Measurements from ENCODE around the gene PNISR. TPM values are rescaled to one million over a fixed set of nuclear protein-coding genes. Genes with fewer than 3 reads are reported as not detected.

PNISR gene
- total and polyA plus RNA-seq, 2 of the 13 experiments (the other 11 are each of a cell fraction or from before 2014, with no cell fraction given): 43.0 to 48.0 TPM

DNA sequence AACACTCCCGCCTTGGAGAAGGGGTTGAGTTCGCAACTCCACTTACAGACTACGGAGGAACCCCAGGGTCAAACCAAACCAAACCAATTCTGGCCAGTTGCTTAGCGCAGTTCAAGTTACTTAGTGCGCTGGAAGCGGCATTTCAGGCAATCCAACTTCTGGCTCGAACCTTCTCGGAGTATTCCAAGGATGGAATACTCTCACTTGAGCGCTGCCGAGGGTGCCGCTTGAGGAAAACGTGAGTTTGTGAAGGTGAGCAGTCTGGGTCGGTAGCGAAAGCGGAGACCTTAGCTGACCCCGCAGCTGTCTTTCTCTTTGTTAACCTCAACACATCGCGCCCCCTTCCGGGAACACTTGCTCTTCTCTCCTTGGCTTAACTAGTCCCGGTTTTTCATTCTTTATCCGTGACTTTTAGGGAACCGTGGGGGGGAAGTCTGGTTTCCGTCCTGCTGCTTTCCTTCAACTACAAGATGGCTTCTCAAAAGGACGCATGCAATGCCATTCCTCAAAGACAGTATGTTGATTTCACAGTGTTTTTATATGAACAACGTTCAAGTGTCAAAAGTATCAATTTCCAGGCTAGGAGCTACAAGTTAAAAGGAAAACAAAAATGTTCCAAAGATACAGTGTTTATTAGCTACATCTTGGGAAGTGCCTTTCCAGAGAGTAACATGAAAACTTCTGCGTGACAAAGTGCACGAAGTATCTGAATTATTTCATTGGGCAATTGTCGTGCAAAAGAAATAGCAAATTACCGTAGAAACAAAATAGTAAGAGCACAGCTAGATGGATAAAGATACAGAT lies 741 bp upstream of the PNISR start (continued):
- TF ChIP-seq, protein P1, sequence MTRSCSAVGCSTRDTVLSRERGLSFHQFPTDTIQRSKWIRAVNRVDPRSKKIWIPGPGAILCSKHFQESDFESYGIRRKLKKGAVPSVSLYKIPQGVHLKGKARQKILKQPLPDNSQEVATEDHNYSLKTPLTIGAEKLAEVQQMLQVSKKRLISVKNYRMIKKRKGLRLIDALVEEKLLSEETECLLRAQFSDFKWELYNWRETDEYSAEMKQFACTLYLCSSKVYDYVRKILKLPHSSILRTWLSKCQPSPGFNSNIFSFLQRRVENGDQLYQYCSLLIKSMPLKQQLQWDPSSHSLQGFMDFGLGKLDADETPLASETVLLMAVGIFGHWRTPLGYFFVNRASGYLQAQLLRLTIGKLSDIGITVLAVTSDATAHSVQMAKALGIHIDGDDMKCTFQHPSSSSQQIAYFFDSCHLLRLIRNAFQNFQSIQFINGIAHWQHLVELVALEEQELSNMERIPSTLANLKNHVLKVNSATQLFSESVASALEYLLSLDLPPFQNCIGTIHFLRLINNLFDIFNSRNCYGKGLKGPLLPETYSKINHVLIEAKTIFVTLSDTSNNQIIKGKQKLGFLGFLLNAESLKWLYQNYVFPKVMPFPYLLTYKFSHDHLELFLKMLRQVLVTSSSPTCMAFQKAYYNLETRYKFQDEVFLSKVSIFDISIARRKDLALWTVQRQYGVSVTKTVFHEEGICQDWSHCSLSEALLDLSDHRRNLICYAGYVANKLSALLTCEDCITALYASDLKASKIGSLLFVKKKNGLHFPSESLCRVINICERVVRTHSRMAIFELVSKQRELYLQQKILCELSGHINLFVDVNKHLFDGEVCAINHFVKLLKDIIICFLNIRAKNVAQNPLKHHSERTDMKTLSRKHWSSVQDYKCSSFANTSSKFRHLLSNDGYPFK (CRISPR knock-in tag; IDR thresholded peaks at IDR 0.05; ENCODE audit: borderline replicate concordance): no peak
- TF ChIP-seq MAFF (IDR thresholded peaks at IDR 0.05; ENCODE audit: low read depth, low read length): no peak
- no peak for TF ChIP-seq TSC22D2 (CRISPR knock-in tag; IDR thresholded peaks at IDR 0.05; ENCODE audit: borderline replicate concordance)
- TF ChIP-seq MZF1 (CRISPR knock-in tag; IDR thresholded peaks at IDR 0.05; ENCODE audit: borderline replicate concordance): no peak
- no peak for TF ChIP-seq SMAD1 (CRISPR knock-in tag; IDR thresholded peaks at IDR 0.05; ENCODE audit: borderline replicate concordance, low read depth)
- no peak for TF ChIP-seq CREM (IDR thresholded peaks at IDR 0.05)
- no peak for TF ChIP-seq CREM (CRISPR knock-in tag; IDR thresholded peaks at IDR 0.05)
- TF ChIP-seq CHCHD3 (CRISPR knock-in tag; IDR thresholded peaks at IDR 0.05): no peak
- no peak for TF ChIP-seq NRL (CRISPR knock-in tag; IDR thresholded peaks at IDR 0.05; ENCODE audit: borderline replicate concordance)
- TF ChIP-seq POGZ (CRISPR knock-in tag; IDR thresholded peaks at IDR 0.05): peak; percentile 34; the same call in 1 of the 2 replicates
- TF ChIP-seq, protein P2, sequence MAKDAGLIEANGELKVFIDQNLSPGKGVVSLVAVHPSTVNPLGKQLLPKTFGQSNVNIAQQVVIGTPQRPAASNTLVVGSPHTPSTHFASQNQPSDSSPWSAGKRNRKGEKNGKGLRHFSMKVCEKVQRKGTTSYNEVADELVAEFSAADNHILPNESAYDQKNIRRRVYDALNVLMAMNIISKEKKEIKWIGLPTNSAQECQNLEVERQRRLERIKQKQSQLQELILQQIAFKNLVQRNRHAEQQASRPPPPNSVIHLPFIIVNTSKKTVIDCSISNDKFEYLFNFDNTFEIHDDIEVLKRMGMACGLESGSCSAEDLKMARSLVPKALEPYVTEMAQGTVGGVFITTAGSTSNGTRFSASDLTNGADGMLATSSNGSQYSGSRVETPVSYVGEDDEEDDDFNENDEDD (CRISPR knock-in tag; IDR thresholded peaks at IDR 0.05; ENCODE audit: borderline replicate concordance): no peak
- TF ChIP-seq CCAR2 (optimal IDR thresholded peaks at IDR 0.05; ENCODE audit: low read depth, low read length): peak; percentile 51
- no peak for TF ChIP-seq ZNF552 (CRISPR knock-in tag; IDR thresholded peaks at IDR 0.05; ENCODE audit: borderline replicate concordance)
- TF ChIP-seq ZEB1 (IDR thresholded peaks at IDR 0.05; ENCODE audit: insufficient replicate concordance, low read depth): peak; percentile 10
- peak; percentile 65 to 79 for TF ChIP-seq NR2F1 (CRISPR knock-in tag; IDR thresholded peaks at IDR 0.05)
- no peak for TF ChIP-seq KDM6A (CRISPR knock-in tag; IDR thresholded peaks at IDR 0.05; ENCODE audit: low read depth)
- TF ChIP-seq, protein P3, sequence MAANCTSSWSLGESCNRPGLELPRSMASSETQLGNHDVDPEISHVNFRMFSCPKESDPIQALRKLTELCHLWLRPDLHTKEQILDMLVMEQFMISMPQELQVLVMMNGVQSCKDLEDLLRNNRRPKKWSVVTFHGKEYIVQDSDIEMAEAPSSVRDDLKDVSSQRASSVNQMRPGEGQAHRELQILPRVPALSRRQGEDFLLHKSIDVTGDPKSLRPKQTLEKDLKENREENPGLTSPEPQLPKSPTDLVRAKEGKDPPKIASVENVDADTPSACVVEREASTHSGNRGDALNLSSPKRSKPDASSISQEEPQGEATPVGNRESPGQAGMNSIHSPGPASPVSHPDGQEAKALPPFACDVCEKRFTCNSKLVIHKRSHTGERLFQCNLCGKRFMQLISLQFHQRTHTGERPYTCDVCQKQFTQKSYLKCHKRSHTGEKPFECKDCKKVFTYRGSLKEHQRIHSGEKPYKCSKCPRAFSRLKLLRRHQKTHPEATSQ (CRISPR knock-in tag; IDR thresholded peaks at IDR 0.05; ENCODE audit: borderline replicate concordance): no peak
- TF ChIP-seq, protein P4, sequence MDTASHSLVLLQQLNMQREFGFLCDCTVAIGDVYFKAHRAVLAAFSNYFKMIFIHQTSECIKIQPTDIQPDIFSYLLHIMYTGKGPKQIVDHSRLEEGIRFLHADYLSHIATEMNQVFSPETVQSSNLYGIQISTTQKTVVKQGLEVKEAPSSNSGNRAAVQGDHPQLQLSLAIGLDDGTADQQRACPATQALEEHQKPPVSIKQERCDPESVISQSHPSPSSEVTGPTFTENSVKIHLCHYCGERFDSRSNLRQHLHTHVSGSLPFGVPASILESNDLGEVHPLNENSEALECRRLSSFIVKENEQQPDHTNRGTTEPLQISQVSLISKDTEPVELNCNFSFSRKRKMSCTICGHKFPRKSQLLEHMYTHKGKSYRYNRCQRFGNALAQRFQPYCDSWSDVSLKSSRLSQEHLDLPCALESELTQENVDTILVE (CRISPR knock-in tag; IDR thresholded peaks at IDR 0.05): no peak
- TF ChIP-seq ZNF335 (CRISPR knock-in tag; IDR thresholded peaks at IDR 0.05): no peak
- TF ChIP-seq, protein P5, sequence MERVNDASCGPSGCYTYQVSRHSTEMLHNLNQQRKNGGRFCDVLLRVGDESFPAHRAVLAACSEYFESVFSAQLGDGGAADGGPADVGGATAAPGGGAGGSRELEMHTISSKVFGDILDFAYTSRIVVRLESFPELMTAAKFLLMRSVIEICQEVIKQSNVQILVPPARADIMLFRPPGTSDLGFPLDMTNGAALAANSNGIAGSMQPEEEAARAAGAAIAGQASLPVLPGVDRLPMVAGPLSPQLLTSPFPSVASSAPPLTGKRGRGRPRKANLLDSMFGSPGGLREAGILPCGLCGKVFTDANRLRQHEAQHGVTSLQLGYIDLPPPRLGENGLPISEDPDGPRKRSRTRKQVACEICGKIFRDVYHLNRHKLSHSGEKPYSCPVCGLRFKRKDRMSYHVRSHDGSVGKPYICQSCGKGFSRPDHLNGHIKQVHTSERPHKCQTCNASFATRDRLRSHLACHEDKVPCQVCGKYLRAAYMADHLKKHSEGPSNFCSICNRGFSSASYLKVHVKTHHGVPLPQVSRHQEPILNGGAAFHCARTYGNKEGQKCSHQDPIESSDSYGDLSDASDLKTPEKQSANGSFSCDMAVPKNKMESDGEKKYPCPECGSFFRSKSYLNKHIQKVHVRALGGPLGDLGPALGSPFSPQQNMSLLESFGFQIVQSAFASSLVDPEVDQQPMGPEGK (CRISPR knock-in tag; IDR thresholded peaks at IDR 0.05): no peak
- TF ChIP-seq NPAS2 (CRISPR knock-in tag; IDR thresholded peaks at IDR 0.05; ENCODE audit: borderline replicate concordance): no peak

Measured in HepG2 (cell line).